ENCODE results near the gene AMZ1.
"Not testable (repeated sequence)": the region's sequence is repeated elsewhere in the genome, so short reads cannot be mapped to it uniquely, and the experiment has no call there.

The AMZ1 gene

DNA sequence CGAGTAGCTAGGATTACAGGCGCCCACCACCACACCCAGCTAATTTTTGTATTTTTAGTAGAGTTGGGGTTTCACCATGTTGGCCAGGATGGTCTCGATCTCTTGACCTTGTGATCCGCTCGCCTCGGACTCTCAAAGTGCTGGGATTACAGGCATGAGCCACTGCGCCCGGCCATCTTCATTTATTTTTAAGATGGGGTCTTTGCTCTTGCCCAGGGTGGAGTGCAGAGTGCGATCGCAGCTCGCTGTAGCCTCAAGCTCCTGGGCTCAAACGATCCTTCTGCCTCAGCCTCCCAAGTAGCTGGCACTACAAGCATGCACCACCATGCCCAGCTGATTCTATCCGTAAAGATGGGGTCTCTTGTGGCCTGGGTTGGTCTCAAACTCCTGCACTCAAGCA is 39.2 kb downstream of the AMZ1 start:
- not testable (repeated sequence) for DNase-seq (ENCODE audit: low read depth in 2 of 2)

DNA sequence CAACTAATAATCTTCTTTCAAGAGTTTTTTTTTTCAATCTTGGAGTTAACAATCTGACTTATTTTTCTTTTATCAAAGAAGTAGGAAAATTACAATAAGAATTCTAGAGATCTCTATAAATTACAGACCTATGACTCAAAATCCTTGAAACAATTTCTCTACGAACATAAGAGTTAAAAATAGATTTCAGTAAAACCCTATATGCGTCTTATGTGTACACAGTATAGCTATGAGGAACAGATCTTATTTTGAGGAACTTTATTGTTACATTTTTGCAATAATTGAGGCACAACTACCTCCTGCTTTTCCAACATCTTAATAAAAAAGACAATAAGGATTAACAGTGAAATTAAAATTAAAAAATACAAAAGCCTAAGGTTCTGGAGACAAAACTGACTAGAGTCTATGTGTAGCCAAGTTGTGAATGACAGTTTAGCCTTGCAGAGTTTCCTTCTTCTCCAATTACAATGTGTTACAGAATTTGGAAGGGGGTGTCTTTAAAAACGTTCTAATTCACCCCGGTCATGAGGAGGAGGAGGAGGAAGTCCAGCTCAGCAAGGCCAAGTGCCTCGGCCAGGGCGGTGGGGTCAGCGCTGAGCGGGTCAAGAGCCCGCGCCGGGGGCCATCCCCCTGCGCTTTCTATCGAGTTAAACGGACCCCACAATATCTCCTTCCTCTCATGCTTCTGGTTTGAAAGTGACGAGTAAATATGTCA is 40.5 kb downstream of the AMZ1 start:
- DNase-seq (ENCODE audit: low read depth in 2 of 2): no peak

GRCh38 chr7:2729031-2729892 is 41.3 kb downstream of the AMZ1 start:
- no peak for DNase-seq (ENCODE audit: low read depth in 2 of 2)

- DNase-seq (ENCODE audit: low read depth in 2 of 2): no peak
Measured at GRCh38 chr7:2729893-2730716, 42.1 kb downstream of the AMZ1 start.

GRCh38 chr7:2730846-2731770 is 43.1 kb downstream of the AMZ1 start:
- no peak for DNase-seq (ENCODE audit: low read depth in 2 of 2)

GRCh38 chr7:2732388-2732787 is 44.4 kb downstream of the AMZ1 start:
- no peak for DNase-seq (ENCODE audit: low read depth in 2 of 2)

DNA sequence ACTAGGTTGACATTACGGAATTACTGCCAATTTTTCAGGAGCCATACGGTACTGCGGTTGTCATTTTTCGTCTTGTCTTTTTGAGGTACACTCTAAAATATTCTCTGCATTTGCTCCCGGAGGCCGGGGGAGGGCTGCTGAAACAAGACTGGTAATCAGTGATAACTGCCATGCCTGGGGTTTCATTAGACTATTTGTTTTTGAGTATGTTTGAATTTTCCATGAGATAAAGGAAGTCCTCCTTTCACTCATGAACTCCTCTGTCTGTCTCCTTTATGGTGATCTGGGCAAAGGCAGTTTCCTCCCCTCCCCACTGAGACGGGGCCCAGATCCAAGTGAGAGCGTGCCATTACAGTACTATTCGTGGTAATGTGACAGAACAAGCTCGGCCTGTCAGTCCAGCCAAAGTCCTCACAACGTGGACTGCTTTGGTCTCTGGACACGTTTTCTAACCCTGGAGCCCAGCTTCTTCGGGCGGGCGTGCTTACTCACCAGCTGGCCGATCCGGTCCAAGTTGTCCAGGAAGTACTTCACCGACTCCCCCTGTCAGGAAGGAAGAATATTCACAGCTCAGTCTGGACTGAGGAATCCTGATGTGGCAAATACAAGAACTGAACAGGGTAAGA is 45.1 kb downstream of the AMZ1 start:
- no peak for DNase-seq (ENCODE audit: low read depth in 2 of 2)

DNA sequence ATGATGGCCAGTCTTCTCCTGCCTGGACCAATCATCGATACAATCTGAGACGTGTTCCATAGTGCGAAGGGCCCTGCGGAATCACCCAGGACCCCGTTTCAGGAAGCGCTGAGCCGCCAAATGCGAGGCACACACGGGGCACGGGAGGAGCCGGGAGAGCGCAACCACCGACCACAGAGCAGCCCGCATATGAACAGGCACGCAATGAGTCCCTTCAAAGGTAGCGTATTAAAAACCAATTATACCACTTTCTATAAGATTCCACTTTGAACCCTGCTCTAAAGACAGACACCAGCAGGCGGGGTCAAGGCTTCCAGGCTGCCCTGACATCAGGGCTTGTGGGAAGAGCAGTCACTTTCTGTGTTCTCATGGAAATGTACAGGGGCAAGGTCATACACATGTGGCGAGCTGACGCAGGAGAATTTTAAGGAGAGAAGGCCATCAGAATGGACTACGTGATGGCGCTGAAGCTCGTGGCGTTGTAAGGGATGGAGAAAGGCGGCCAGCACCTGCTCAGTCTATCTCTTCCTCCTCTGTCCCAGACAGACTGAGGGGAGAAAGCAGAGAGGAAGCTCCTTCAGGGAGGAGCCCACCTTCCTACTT is 46.2 kb downstream of the AMZ1 start:
- no peak for DNase-seq (ENCODE audit: low read depth in 2 of 2)

DNA sequence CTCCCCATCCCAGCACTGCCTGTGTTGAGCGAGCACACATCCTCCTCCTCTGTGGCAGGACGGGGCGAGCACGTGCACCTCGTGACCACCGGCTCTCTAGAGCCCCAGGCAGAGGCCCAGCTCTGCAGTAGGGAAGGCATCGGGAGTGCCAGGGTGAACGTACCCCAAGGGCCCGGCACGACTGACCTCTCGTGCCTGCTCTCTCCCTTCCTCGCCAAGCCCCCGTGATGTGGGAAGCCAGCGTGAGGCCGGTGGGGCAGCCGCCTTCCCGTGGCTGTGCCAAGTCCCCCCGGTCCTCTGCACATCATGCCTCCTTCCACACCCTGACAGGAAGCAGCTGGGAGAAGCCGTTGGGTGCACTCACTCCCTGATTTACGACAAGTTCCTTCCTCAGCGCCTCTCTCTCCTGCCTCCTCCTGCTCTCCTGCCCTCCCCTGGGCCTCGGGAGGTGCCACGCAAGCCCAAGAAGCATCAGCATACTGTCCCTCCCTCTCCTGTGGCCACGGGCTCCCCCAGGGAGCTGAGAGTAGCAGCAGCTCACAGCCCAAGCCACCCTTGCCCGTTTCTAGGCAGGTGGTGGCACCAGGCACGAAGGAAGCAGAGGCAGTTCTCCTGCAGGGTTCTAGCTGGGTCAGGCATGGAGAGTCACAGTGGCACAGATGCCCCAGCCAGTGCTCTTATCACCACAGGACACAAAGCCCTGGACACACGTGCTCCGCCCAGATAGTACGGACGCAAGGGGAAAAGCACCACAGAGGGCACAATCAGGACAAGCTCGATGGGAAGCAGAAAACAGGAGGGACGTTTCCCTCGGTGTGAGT is 47.0 kb downstream of the AMZ1 start:
- DNase-seq (ENCODE audit: low read depth in 2 of 2): no peak

DNA sequence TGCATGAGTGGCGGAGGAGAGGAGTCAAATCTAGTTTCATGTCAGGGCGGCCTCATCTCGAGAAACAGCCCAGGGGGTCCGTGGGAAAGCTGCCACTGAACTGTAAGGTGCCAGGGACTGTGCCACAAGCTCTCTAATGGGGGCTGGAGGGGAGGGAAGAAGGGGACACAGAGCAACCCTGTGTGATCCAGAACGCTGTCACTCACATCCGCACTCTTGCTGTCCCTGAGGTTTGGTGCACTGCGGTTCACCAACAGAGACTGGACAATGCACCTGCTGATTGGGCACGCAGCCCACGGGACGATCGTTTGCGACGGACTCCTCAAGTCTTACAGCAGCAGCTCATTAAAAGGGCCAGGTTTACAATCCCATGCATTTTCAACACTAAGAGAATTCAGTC is 47.7 kb downstream of the AMZ1 start:
- DNase-seq (ENCODE audit: low read depth in 2 of 2): no peak

GRCh38 chr7:2736411-2736914 is 48.5 kb downstream of the AMZ1 start:
- no peak for DNase-seq (ENCODE audit: low read depth in 2 of 2)

GRCh38 chr7:2737005-2737743 is 49.2 kb downstream of the AMZ1 start:
- DNase-seq (ENCODE audit: low read depth in 2 of 2): not testable (repeated sequence)

- no peak for DNase-seq (ENCODE audit: low read depth in 2 of 2)
Measured at GRCh38 chr7:2737771-2738540, 50.0 kb downstream of the AMZ1 start.

DNA sequence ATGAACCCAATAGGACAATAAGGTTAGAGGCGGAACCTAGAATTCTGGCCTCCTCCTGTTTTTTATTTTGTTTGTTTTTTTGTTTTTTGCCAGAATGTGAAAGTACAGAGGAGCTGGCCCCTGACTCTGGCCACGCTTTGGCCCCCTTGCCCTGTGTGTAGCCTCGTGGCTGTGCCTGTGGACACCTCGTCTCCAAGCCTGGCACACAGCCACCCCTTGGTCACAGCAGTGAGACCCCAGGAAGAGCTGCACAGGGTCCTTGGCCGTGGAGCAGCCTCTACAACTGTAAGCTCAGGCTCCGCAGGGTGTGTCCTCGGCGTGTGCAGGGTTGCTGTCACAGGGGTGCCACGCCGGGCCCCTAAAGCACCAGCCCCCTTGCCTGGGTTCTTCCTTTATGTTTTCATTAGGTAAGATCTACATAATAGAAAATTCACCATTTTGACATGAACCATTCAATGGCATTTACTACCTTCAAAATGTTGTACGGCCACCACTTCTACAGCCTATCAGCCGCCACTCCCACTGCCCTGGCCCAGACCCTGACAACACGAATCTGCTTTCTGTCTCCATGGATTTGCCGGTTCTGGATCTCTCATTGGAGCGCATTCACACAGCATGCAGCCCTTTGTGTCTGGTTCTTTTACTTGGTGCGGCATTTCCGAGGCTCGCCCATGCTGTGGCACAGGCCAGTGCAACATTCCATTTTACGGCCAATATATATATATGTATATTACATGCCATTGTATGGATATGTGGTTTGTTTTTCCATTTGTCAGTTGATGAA is 51.0 kb downstream of the AMZ1 start:
- no peak for DNase-seq (ENCODE audit: low read depth in 2 of 2)

GRCh38 chr7:2743523-2744185 is 55.7 kb downstream of the AMZ1 start:
- DNase-seq (ENCODE audit: low read depth in 2 of 2): not testable (repeated sequence)

- DNase-seq (ENCODE audit: low read depth in 2 of 2): not testable (repeated sequence)
Measured at GRCh38 chr7:2748684-2749083, 60.7 kb downstream of the AMZ1 start.
